ENCODE results near the gene GALNTL6.

GALNTL6 gene

GRCh38 chr4:172127168-172127567, 314.0 kb downstream of the GALNTL6 start:
- no peak for DNase-seq

- DNase-seq: no peak
These were observed 316.4 kb downstream of the GALNTL6 start for GRCh38 chr4:172129593-172129992.

GRCh38 chr4:172134521-172134920, 321.3 kb downstream of the GALNTL6 start:
- DNase-seq: no peak

- DNase-seq: no peak
These were observed 327.8 kb downstream of the GALNTL6 start for GRCh38 chr4:172141025-172141424.

- no peak for DNase-seq
These were observed 329.1 kb downstream of the GALNTL6 start for GRCh38 chr4:172142281-172142741.

GRCh38 chr4:172143605-172144314, 330.6 kb downstream of the GALNTL6 start:
- no peak for DNase-seq

- no peak for DNase-seq
These were observed 334.5 kb downstream of the GALNTL6 start for GRCh38 chr4:172147687-172148086.

- DNase-seq: no peak
These were observed 336.1 kb downstream of the GALNTL6 start for GRCh38 chr4:172149329-172149728.

GRCh38 chr4:172152284-172152683, 339.1 kb downstream of the GALNTL6 start:
- DNase-seq: no peak

- no peak for DNase-seq
These were observed 340.5 kb downstream of the GALNTL6 start for GRCh38 chr4:172153719-172154118.

- no peak for DNase-seq
These were observed 342.7 kb downstream of the GALNTL6 start for GRCh38 chr4:172155838-172156345.

GRCh38 chr4:172157946-172158345, 344.7 kb downstream of the GALNTL6 start:
- DNase-seq: no peak

- DNase-seq: no peak
These were observed 350.0 kb downstream of the GALNTL6 start for GRCh38 chr4:172163215-172163614.

GRCh38 chr4:172168888-172169287, 355.7 kb downstream of the GALNTL6 start:
- no peak for DNase-seq

GRCh38 chr4:172169871-172170270, 356.7 kb downstream of the GALNTL6 start:
- DNase-seq: no peak

GRCh38 chr4:172173206-172173605, 360.0 kb downstream of the GALNTL6 start:
- no peak for DNase-seq

- no peak for DNase-seq
These were observed 364.2 kb downstream of the GALNTL6 start for GRCh38 chr4:172177382-172177781.

GRCh38 chr4:172188248-172188988, 375.2 kb downstream of the GALNTL6 start:
- DNase-seq: no peak

- no peak for DNase-seq
These were observed 389.4 kb downstream of the GALNTL6 start for GRCh38 chr4:172202480-172203076.

GRCh38 chr4:172207258-172207657, 394.1 kb downstream of the GALNTL6 start:
- DNase-seq: no peak

GRCh38 chr4:172207886-172208285, 394.7 kb downstream of the GALNTL6 start:
- no peak for DNase-seq

- DNase-seq: no peak
These were observed 407.5 kb downstream of the GALNTL6 start for GRCh38 chr4:172220679-172221078.

- DNase-seq: no peak
These were observed 412.3 kb downstream of the GALNTL6 start for GRCh38 chr4:172225457-172225856.

GRCh38 chr4:172232966-172233365, 419.8 kb downstream of the GALNTL6 start:
- no peak for DNase-seq
